B cell (primary cell): ENCODE measurements around the gene ARHGAP19. TPM values are rescaled to one million over a fixed set of nuclear protein-coding genes. Genes with fewer than 3 reads are reported as not detected.

Experiments used
- ATAC-seq: fragments of 200-7000 bp; cut with Tn5 transposase; one replicate; pipeline ENCODE4 v1.10.0; 2021; ENCODE audit warnings: low read depth, mild to moderate bottlenecking, moderate number of reproducible peaks, moderate library complexity
- CTCF ChIA-PET: fragments of 350-600 bp; sonication (Branson Sonifier 250); formaldehyde crosslinking; loops from one replicate; lab custom pipeline; 2021; ENCODE audit warnings: antibody characterized with exemption, inconsistent platforms; lab: Charles Lee
- POLR2A ChIA-PET: fragments of 350-600 bp; sonication (Branson Sonifier 250); formaldehyde crosslinking; loops from one replicate; lab custom pipeline; 2021; ENCODE audit warnings: antibody characterized with exemption; lab: Charles Lee
- DNase-seq: peaks from one replicate; pipeline ENCODE4 v3.0.0; 2013
- H2AFZ ChIP-seq: 2 replicates; pipeline ENCODE4 v1.6.1; 2012; ENCODE audit warnings: mild to moderate bottlenecking, low read depth, low read length; ENCODE audit not compliant: insufficient read depth, poor library complexity, severe bottlenecking
- H3K27ac ChIP-seq, 2 donors: 1 replicate in 1 of 2; 2 replicates in 1 of 2; pipeline ENCODE4 v1.5.1; 2012 to 2013; ENCODE audit warnings: low read length in 2 of 2, mild to moderate bottlenecking in 2 of 2, moderate library complexity in 1 of 2
- H3K27me3 ChIP-seq, 4 experiments: fragments of 200-600 bp in 1 of 4; sonication (generic) in 1 of 4; replicated peaks in 1 of 4; 1 replicate in 2 of 4; 2 replicates in 2 of 4; pipeline versions ENCODE4 v1.6.1 to v1.7.0; 2013 to 2016; ENCODE audit warnings: low read length in 3 of 4, mild to moderate bottlenecking in 2 of 4, mixed read lengths in 1 of 4, moderate library complexity in 1 of 4; ENCODE audit not compliant: insufficient read depth in 4 of 4, control insufficient read depth in 3 of 4; ENCODE audit errors: control extremely low read depth in 1 of 4
- H3K36me3 ChIP-seq, 2 experiments: replicated peaks in 1 of 2; 1 replicate in 1 of 2; 2 replicates in 1 of 2; pipeline versions ENCODE4 v1.6.1 to v1.7.1; 2013; ENCODE audit warnings: low read length in 1 of 2; ENCODE audit not compliant: insufficient read depth in 2 of 2, control insufficient read depth in 1 of 2; ENCODE audit errors: control extremely low read depth in 1 of 2, extremely low read depth in 1 of 2
- H3K4me1 ChIP-seq, 2 donors: fragments of 200-600 bp in 1 of 2; sonication (generic) in 1 of 2; 1 replicate in 1 of 2; 2 replicates in 1 of 2; pipeline versions ENCODE4 v1.5.1 to v1.6.1; 2013 to 2017; ENCODE audit warnings: low read length in 2 of 2; ENCODE audit not compliant: control insufficient read depth in 2 of 2, insufficient read depth in 2 of 2
- H3K4me2 ChIP-seq: replicated peaks from 2 replicates; pipeline ENCODE3; 2012; ENCODE audit warnings: mild to moderate bottlenecking, low read depth, low read length; ENCODE audit not compliant: poor library complexity, severe bottlenecking
- H3K4me3 ChIP-seq, 5 experiments: fragments of 200-600 bp in 1 of 5; sonication (generic) in 1 of 5; 1 replicate in 3 of 5; 2 replicates in 2 of 5; pipeline versions ENCODE4 v1.5.1 to v1.7.0; 2011 to 2016; ENCODE audit warnings: low read length in 4 of 5, mild to moderate bottlenecking in 4 of 5, low read depth in 2 of 5, control low read depth in 1 of 5, moderate library complexity in 1 of 5; ENCODE audit not compliant: insufficient read depth in 1 of 5; ENCODE audit errors: control extremely low read depth in 1 of 5, extremely low read depth in 1 of 5
- H3K79me2 ChIP-seq: fragments of 200-600 bp; sonication (generic); one replicate; pipeline ENCODE4 v1.6.0; 2016; ENCODE audit warnings: low read length; ENCODE audit not compliant: control insufficient read depth, insufficient read depth
- H3K9ac ChIP-seq: fragments of 200-600 bp; sonication (generic); 2 replicates; pipeline ENCODE4 v1.6.1; 2017; ENCODE audit warnings: mild to moderate bottlenecking, low read length, moderate library complexity
- H3K9me3 ChIP-seq, 3 donors: one replicate each; pipeline versions ENCODE4 v1.6.1 to v1.7.1; 2013; ENCODE audit warnings: low read length in 2 of 3; ENCODE audit not compliant: control insufficient read depth in 2 of 3, insufficient read depth in 1 of 3; ENCODE audit errors: control extremely low read depth in 1 of 3
- H4K20me1 ChIP-seq: 2 replicates; pipeline ENCODE4 v1.6.0; 2012; ENCODE audit warnings: mild to moderate bottlenecking, low read length; ENCODE audit not compliant: insufficient read depth, control insufficient read depth, poor library complexity, severe bottlenecking
- H3K27ac Mint-ChIP-seq: one replicate; pipeline ENCODE4 v1.8.0; 2021; ENCODE audit warnings: mixed read lengths
- H3K27me3 Mint-ChIP-seq: one replicate; pipeline ENCODE4 v1.8.0; 2021; ENCODE audit warnings: mixed read lengths
- H3K4me1 Mint-ChIP-seq: one replicate; pipeline ENCODE4 v1.8.0; 2021; ENCODE audit warnings: mixed read lengths
- H3K4me3 Mint-ChIP-seq: one replicate; pipeline ENCODE4 v1.8.0; 2021; ENCODE audit warnings: mixed read lengths
- H3K9me3 Mint-ChIP-seq: one replicate; pipeline ENCODE4 v1.8.0; 2022; ENCODE audit warnings: mixed read lengths; ENCODE audit not compliant: insufficient read depth
- CTCF ChIP-seq: fragments of 200-600 bp; IDR thresholded peaks from one replicate; pipeline ENCODE4 v1.8.0; 2022; ENCODE audit warnings: antibody characterized with exemption, mild to moderate bottlenecking
- EZH2 ChIP-seq: IDR thresholded peaks from 2 replicates; pipeline ENCODE4 v1.6.1; 2012; ENCODE audit warnings: borderline replicate concordance, low read depth, mild to moderate bottlenecking, moderate library complexity, low read length; ENCODE audit not compliant: insufficient read depth, poor library complexity, severe bottlenecking
- WGBS: methylation state at CpG from one replicate; pipeline ENCODE4 v1.1.5; 2013; ENCODE audit warnings: missing lambda C conversion rate; ENCODE audit not compliant: insufficient coverage; 5-methylcytosine and 5-hydroxymethylcytosine counted together
- intact Hi-C: fragments of 100-400 bp; cut with micrococcal nuclease; formaldehyde crosslinking; loops from one replicate; pipeline ENCODE4 v1.10.0; 2022
- polyA plus RNA-seq: library from polyadenylated mRNA; depleted of rRNA; stranded (reverse); fragments of >200 nt; gene quantifications from 2 replicates; pipeline ENCODE4 v1.2.3, GENCODE V29; 2012
- total RNA-seq, 2 donors: library from RNA; stranded (reverse); fragments of 120-200 nt in 1 of 2; gene quantifications; 1 replicate in 1 of 2; 2 replicates in 1 of 2; pipeline versions ENCODE4 v1.2.3 to v1.2.4, GENCODE V29; 2013 to 2022

The ARHGAP19 gene
- total and polyA plus RNA-seq, 2 donors (not counting 1 experiment from before 2014, with no cell fraction given): 6.4 to 22.5 TPM

GRCh38 chr10:97226398-97226797 lies 66.0 kb downstream of the ARHGAP19 start:
- POLR2A ChIA-PET: no interaction called here

More at GRCh38 chr10:97226398-97226797, 66.0 kb downstream of the ARHGAP19 start:
- H3K9ac ChIP-seq: no peak overlapping the region
- Mint-ChIP-seq H3K27me3 (no peaks in the 10 kb centered on the region), H3K27ac (no peak overlapping the region), H3K4me1 (no peaks in the 10 kb centered on the region), H3K4me3 (no peak overlapping the region), H3K9me3 (no peaks in the 10 kb centered on the region)
- no peaks in the 10 kb centered on the region for H4K20me1 ChIP-seq
- intact Hi-C loops: no loop called here
- no peak overlapping the region for H2AFZ ChIP-seq
- WGBS: 100% methylated on average over 3 of the region's 4 CpGs
- CTCF ChIA-PET: interaction anchor here (1.7 kb wide), 1 partner anchor 15 kb away, joined by 13 read pairs; no protein-coding TSS in a partner anchor
- DNase-seq (no peak), ATAC-seq (no peak)
- H3K9me3 ChIP-seq: no peaks in the 10 kb centered on the region
- H3K27ac ChIP-seq: no peak overlapping the region
- no peak overlapping the region for H3K4me3 ChIP-seq
- TF ChIP-seq EZH2: no peak
- TF ChIP-seq CTCF: no peak
- H3K27me3 ChIP-seq: no peaks in the 10 kb centered on the region
- peaks cover 2 to 55% of the 10 kb centered on the region in 2 experiments for H3K36me3 ChIP-seq
- H3K4me2 ChIP-seq: no peak overlapping the region
- H3K4me1 ChIP-seq: no peaks in the 10 kb centered on the region
- H3K79me2 ChIP-seq: no peaks in the 10 kb centered on the region
